ENCODE measurements around the gene CNTN4. TPM values are rescaled to one million over a fixed set of nuclear protein-coding genes. Genes with fewer than 3 reads are reported as not detected.

The CNTN4 gene
- total RNA-seq, 6 experiments from 2014 or later = not detected

DNA sequence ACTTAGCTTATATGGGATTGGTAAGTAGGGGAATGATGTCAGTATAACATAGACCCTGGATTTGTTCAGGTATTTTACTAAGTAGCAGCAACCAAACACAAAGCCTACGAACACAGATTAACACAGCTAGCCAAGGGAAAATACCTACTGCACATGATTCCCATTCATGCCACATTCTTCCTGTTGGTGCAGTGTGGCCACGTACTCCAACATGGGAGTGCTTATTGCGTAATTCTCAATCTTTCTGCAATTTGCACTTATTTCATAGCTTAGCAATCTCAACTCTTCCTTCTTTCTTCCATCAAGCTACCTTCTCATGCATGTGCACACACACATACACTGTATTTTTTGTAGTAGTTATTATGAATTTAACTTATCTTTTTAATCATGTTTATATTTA is 824.7 kb downstream of the CNTN4 start:
- Mint-ChIP-seq H3K27me3 (ENCODE audit: insufficient read depth) (no peaks in the 10 kb centered on the region), H3K9me3 (peaks cover 43% of the 10 kb centered on the region), H3K36me3 (ENCODE audit: low read depth) (no peaks in the 10 kb centered on the region), H3K27ac (no peak overlapping the region), H3K4me3 (no peak overlapping the region), H3K4me1 (ENCODE audit: low read depth) (no peaks in the 10 kb centered on the region)
- no peak for DNase-seq
- TF ChIP-seq, protein P1, sequence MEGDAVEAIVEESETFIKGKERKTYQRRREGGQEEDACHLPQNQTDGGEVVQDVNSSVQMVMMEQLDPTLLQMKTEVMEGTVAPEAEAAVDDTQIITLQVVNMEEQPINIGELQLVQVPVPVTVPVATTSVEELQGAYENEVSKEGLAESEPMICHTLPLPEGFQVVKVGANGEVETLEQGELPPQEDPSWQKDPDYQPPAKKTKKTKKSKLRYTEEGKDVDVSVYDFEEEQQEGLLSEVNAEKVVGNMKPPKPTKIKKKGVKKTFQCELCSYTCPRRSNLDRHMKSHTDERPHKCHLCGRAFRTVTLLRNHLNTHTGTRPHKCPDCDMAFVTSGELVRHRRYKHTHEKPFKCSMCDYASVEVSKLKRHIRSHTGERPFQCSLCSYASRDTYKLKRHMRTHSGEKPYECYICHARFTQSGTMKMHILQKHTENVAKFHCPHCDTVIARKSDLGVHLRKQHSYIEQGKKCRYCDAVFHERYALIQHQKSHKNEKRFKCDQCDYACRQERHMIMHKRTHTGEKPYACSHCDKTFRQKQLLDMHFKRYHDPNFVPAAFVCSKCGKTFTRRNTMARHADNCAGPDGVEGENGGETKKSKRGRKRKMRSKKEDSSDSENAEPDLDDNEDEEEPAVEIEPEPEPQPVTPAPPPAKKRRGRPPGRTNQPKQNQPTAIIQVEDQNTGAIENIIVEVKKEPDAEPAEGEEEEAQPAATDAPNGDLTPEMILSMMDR (IDR thresholded peaks at IDR 0.05) = no peak

DNA sequence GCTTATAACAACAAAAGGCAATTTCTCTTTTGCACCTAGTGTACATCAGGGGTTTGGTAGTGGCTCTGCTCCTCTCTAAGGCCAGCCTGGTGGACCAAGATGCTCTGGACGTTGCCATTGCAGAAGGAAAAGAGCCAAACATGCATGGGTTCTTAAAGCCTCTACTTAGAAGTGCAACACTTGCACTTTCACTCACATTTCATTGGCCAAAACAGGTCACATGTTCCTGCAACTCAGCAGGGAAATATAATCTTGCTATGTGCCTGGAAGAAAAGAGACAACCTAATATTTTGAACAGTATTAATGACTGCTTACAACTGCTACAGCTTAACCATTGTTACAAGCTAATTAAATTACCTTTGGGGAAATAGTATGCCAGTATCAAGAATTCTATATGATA is 828.6 kb downstream of the CNTN4 start:
- TF ChIP-seq, protein P1 (IDR thresholded peaks at IDR 0.05) = no peak
- Mint-ChIP-seq H3K36me3 (ENCODE audit: low read depth) (no peaks in the 10 kb centered on the region), H3K4me1 (ENCODE audit: low read depth) (no peaks in the 10 kb centered on the region), H3K27ac (no peak overlapping the region), H3K27me3 (ENCODE audit: insufficient read depth) (no peaks in the 10 kb centered on the region), H3K9me3 (peaks cover 37% of the 10 kb centered on the region), H3K4me3 (no peak overlapping the region)
- DNase-seq = no peak

DNA sequence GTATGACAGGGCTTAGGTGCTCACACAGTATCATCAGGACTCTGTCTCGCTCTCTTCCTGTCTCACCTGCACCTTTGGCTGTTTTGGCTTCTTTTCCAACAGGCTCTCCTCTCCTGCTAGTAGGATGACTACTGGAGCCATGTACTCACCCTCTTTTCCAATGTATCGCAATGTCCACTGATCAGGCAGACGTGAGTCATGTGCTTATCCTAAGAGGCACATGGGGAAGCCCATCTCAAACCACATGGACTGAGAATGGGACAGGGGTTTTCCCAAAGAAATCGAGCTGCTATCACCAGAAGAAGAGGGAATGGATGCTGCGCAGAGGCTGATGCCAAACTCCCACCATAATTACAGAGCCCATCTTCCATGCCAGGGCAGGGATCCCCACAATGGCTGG is 830.9 kb downstream of the CNTN4 start:
- no peaks in the 10 kb centered on the region for H3K27me3 Mint-ChIP-seq (ENCODE audit: insufficient read depth)
- no peak overlapping the region for H3K27ac Mint-ChIP-seq
- TF ChIP-seq, protein P1 (IDR thresholded peaks at IDR 0.05) = no peak
- no peaks in the 10 kb centered on the region for H3K36me3 Mint-ChIP-seq (ENCODE audit: low read depth)
- H3K9me3 Mint-ChIP-seq = peaks cover 39% of the 10 kb centered on the region
- no peaks in the 10 kb centered on the region for H3K4me1 Mint-ChIP-seq (ENCODE audit: low read depth)
- H3K4me3 Mint-ChIP-seq = no peak overlapping the region
- no peak for DNase-seq

DNA sequence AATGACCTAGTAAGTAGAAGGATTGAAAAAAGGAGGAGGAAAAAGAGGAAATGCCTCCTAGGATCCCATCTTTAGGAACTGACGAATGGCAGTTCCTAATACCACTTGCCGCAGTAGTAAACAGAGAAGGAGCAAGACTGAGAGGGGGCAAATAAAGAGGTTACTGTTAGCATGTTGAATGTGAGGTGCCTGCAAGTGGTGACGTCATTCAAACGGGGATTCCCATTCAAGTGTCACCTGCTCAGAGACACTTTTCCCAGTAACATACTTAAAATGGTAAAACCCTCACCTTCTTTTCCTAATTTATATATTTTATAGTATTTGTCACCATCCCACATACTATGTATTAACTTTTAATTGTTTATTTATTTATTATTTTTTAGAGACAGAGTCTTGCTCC is 832.6 kb downstream of the CNTN4 start:
- TF ChIP-seq, protein P1 (IDR thresholded peaks at IDR 0.05) = no peak
- no peak for DNase-seq
- Mint-ChIP-seq H3K4me3 (no peak overlapping the region), H3K9me3 (peaks cover 46% of the 10 kb centered on the region), H3K27me3 (ENCODE audit: insufficient read depth) (no peaks in the 10 kb centered on the region), H3K27ac (no peak overlapping the region), H3K36me3 (ENCODE audit: low read depth) (no peaks in the 10 kb centered on the region), H3K4me1 (ENCODE audit: low read depth) (no peaks in the 10 kb centered on the region)

DNA sequence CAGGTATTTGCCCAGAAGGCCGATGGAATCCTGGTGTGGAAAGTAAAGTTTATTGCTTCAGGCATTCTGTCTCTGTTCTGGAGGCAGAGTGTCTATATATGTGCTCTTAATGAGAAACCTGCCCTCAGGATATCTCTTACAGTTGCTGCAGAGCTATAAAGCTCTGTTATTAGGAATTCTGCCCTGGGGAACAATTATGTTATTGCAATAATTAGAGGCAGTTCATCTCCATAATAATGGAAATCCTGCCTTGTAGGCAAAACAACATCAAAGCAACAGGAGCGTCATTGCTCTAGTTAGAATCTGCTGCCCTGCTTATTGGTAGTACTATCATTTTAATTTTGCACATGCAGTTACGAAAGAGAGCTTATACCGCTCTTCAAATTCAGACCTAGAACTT is 835.9 kb downstream of the CNTN4 start:
- TF ChIP-seq, protein P1 (IDR thresholded peaks at IDR 0.05) = no peak
- H3K36me3 Mint-ChIP-seq (ENCODE audit: low read depth) = no peaks in the 10 kb centered on the region
- H3K4me3 Mint-ChIP-seq = no peak overlapping the region
- H3K9me3 Mint-ChIP-seq = peaks cover 50% of the 10 kb centered on the region
- H3K27me3 Mint-ChIP-seq (ENCODE audit: insufficient read depth) = no peaks in the 10 kb centered on the region
- no peak overlapping the region for H3K27ac Mint-ChIP-seq
- no peaks in the 10 kb centered on the region for H3K4me1 Mint-ChIP-seq (ENCODE audit: low read depth)
- DNase-seq = no peak

DNA sequence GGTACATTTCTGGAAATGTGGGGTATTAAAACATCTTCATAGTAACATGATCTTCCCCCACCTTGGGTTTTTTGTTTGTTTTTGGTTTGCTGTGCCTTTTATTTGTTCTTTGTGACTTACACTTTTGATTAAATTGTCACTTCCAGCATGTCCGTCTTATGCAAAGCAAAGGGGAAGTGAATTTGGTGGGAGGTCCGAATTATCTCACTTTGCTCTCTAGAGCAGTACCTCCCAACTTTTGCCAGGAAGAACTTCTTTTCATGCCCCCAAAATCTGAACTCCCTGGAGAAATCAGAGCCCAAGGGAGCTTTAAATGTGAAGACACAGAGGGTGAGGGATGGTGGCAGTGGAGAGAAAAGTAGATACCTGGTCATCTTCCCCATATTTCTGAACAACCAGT is 838.4 kb downstream of the CNTN4 start:
- peaks cover 64% of the 10 kb centered on the region for H3K9me3 Mint-ChIP-seq

More for the DNA sequence above, 838.4 kb downstream of the CNTN4 start:
- Mint-ChIP-seq H3K4me3 (no peak overlapping the region), H3K36me3 (ENCODE audit: low read depth) (peaks cover 4% of the 10 kb centered on the region; the same call in 1 of the 2 replicates), H3K27ac (no peak overlapping the region), H3K27me3 (ENCODE audit: insufficient read depth) (no peaks in the 10 kb centered on the region; the same call in 1 of the 2 replicates), H3K4me1 (ENCODE audit: low read depth) (no peaks in the 10 kb centered on the region)
- TF ChIP-seq, protein P1 (IDR thresholded peaks at IDR 0.05) = no peak
- no peak for DNase-seq
